Mucosa of descending colon (tissue), 3 donors: ENCODE measurements around the gene PNPLA5. TPM values are rescaled to one million over a fixed set of nuclear protein-coding genes. Genes with fewer than 3 reads are reported as not detected.
A peak's percentile ranks its signal among the peaks of the same experiment; 100 is the strongest.

Source experiments
- ATAC-seq: fragments of 200-7000 bp; cut with Tn5 transposase; one replicate; pipeline ENCODE4 v1.9.1; 2020; ENCODE audit warnings: mild to moderate bottlenecking, moderate library complexity
- DNase-seq, 3 donors: peaks; one replicate each; pipeline ENCODE4 v3.0.0-alpha.2; 2020
- H3K36me3 ChIP-seq: fragments of 200-600 bp; one replicate; pipeline ENCODE4 v1.8.0; 2021; ENCODE audit warnings: low read depth, mild to moderate bottlenecking
- H3K4me1 ChIP-seq: fragments of 200-600 bp; one replicate; pipeline ENCODE4 v1.8.0; 2021; ENCODE audit warnings: low read depth, mild to moderate bottlenecking
- H3K4me3 ChIP-seq: fragments of 200-600 bp; one replicate; pipeline ENCODE4 v1.8.0; 2021; ENCODE audit warnings: mild to moderate bottlenecking
- H3K9me3 ChIP-seq: fragments of 200-600 bp; one replicate; pipeline ENCODE4 v1.8.0; 2021; ENCODE audit warnings: mild to moderate bottlenecking
- CTCF ChIP-seq: fragments of 200-600 bp; IDR thresholded peaks from one replicate; pipeline ENCODE4 v1.8.0; 2022; ENCODE audit warnings: antibody characterized with exemption, mild to moderate bottlenecking
- intact Hi-C, 2 donors: fragments of 100-400 bp; cut with DNase I in 1 of 2; cut with micrococcal nuclease in 1 of 2; formaldehyde crosslinking; loops; one replicate each; pipeline versions ENCODE4 v1.11.0 to v1.11.1; 2022; cut with DNase I, micrococcal nuclease
- total RNA-seq, 3 donors: library from RNA; stranded (reverse); fragmentation: NEBNext Ultra II Directional in 2 of 3; extraction: Animal tissue kit (Norgen Biotek cat#: 25700) in 2 of 3; gene quantifications; one replicate each; pipeline versions ENCODE4 v1.2.1 to v1.2.4, GENCODE V29; 2021 to 2023
- donor health status: DM: no; HTN: no; CAD: no; lungs with moderate emphysema.
- donor health status: DM: no; HTN: no; CAD: no.
- donor health status: DM: no; HTN: yes; CAD: no.

The PNPLA5 gene
- total RNA-seq, 3 donors from 2014 or later, result not detected

- ATAC-seq (no peak), DNase-seq (no peak)
- no peak for TF ChIP-seq CTCF
- H3K4me1 ChIP-seq, result peaks cover 5% of the 10 kb centered on the region
- H3K36me3 ChIP-seq, result no peaks in the 10 kb centered on the region
- intact Hi-C loops, result no loop called here
- H3K4me3 ChIP-seq, result no peak overlapping the region
- H3K9me3 ChIP-seq, result no peaks in the 10 kb centered on the region
Observed at GRCh38 chr22:43890901-43891331, 897 bp downstream of the PNPLA5 start.

- Histone ChIP-seq H3K4me3 (no peak overlapping the region), H3K4me1 (peaks cover 5% of the 10 kb centered on the region), H3K9me3 (no peaks in the 10 kb centered on the region), H3K36me3 (no peaks in the 10 kb centered on the region)
- ATAC-seq (no peak), DNase-seq (no peak)
- intact Hi-C loops, result no loop called here
- no peak for TF ChIP-seq CTCF
Observed at GRCh38 chr22:43889860-43890253, 2.0 kb downstream of the PNPLA5 start.

GRCh38 chr22:43889201-43889859, 2.5 kb downstream of the PNPLA5 start:
- no peak for TF ChIP-seq CTCF
- Histone ChIP-seq H3K36me3 (no peaks in the 10 kb centered on the region), H3K4me1 (peaks cover 5% of the 10 kb centered on the region), H3K9me3 (no peaks in the 10 kb centered on the region), H3K4me3 (no peak overlapping the region)
- intact Hi-C loops, result no loop called here
- DNase-seq (no peak), ATAC-seq (no peak)

- DNase-seq (no peak), ATAC-seq (no peak)
- intact Hi-C loops, result no loop called here
- H3K36me3 ChIP-seq, result no peaks in the 10 kb centered on the region
- peaks cover 5% of the 10 kb centered on the region for H3K4me1 ChIP-seq
- H3K4me3 ChIP-seq, result no peak overlapping the region
- no peak for TF ChIP-seq CTCF
- H3K9me3 ChIP-seq, result no peaks in the 10 kb centered on the region
Observed at GRCh38 chr22:43888740-43889139, 3.1 kb downstream of the PNPLA5 start.

GRCh38 chr22:43887391-43887790, 4.4 kb downstream of the PNPLA5 start:
- Histone ChIP-seq H3K36me3 (no peaks in the 10 kb centered on the region), H3K4me3 (no peak overlapping the region), H3K9me3 (no peaks in the 10 kb centered on the region), H3K4me1 (peaks cover 5% of the 10 kb centered on the region)
- intact Hi-C loops, result no loop called here
- TF ChIP-seq CTCF, result no peak
- ATAC-seq (no peak), DNase-seq (no peak)

GRCh38 chr22:43886231-43886630, 5.6 kb downstream of the PNPLA5 start:
- DNase-seq, result peak in 1 of 3 donors; percentile 7
- H3K4me1 ChIP-seq, result peaks cover 3% of the 10 kb centered on the region
- TF ChIP-seq CTCF, result no peak
- H3K36me3 ChIP-seq, result no peaks in the 10 kb centered on the region
- ATAC-seq, result no peak
- intact Hi-C loops, result no loop called here
- no peaks in the 10 kb centered on the region for H3K9me3 ChIP-seq
- H3K4me3 ChIP-seq, result no peak overlapping the region
